Bone marrow (tissue), 2 donors: ENCODE results near the gene MALSU1.
A peak's percentile ranks its signal among the peaks of the same experiment; 100 is the strongest.

Experiments used
- DNase-seq, 2 donors: peaks; one replicate each; lab custom pipeline; 2025; lab: John Stamatoyannopoulos, UW

MALSU1 gene

GRCh38 chr7:23298885-23299769, at the start of gene MALSU1:
Gene MALSU1 (plus strand): TSS chr7:23299339. CDS start chr7:23299353, 14 bp downstream.
- peak; percentile 87 to 98 for DNase-seq

- DNase-seq: no peak
These were observed 49.7 kb upstream of the MALSU1 start for GRCh38 chr7:23249486-23249885.

- DNase-seq: no peak
These were observed 45.0 kb upstream of the MALSU1 start for GRCh38 chr7:23254051-23254681.

- no peak for DNase-seq
These were observed 42.4 kb upstream of the MALSU1 start for GRCh38 chr7:23256731-23257130.

- DNase-seq: no peak
These were observed 38.8 kb upstream of the MALSU1 start for GRCh38 chr7:23260371-23260770.

GRCh38 chr7:23261843-23262452, 37.2 kb upstream of the MALSU1 start:
- peak; percentile 5 to 18 for DNase-seq

GRCh38 chr7:23264916-23265458, 34.2 kb upstream of the MALSU1 start:
- DNase-seq: no peak

- DNase-seq: no peak
These were observed 32.2 kb upstream of the MALSU1 start for GRCh38 chr7:23266918-23267317.

- no peak for DNase-seq
These were observed 31.8 kb upstream of the MALSU1 start for GRCh38 chr7:23267357-23267756.

GRCh38 chr7:23268167-23268566, 31.0 kb upstream of the MALSU1 start:
- DNase-seq: no peak

- DNase-seq: no peak
These were observed 30.4 kb upstream of the MALSU1 start for GRCh38 chr7:23268746-23269145.

GRCh38 chr7:23272275-23272674, 26.9 kb upstream of the MALSU1 start:
- no peak for DNase-seq

- DNase-seq: peak; percentile 29 to 59
These were observed 26.0 kb upstream of the MALSU1 start for GRCh38 chr7:23273141-23273599.

GRCh38 chr7:23275912-23276311, 23.2 kb upstream of the MALSU1 start:
- no peak for DNase-seq

GRCh38 chr7:23276376-23276775, 22.8 kb upstream of the MALSU1 start:
- no peak for DNase-seq

GRCh38 chr7:23276947-23277346, 22.2 kb upstream of the MALSU1 start:
- DNase-seq: no peak

GRCh38 chr7:23277359-23277989, 21.7 kb upstream of the MALSU1 start:
- peak in 1 of 2 donors; percentile 72 for DNase-seq

- no peak for DNase-seq
These were observed 19.2 kb upstream of the MALSU1 start for GRCh38 chr7:23279819-23280525.

GRCh38 chr7:23283086-23283485, 16.1 kb upstream of the MALSU1 start:
- DNase-seq: no peak

- no peak for DNase-seq
These were observed 14.3 kb upstream of the MALSU1 start for GRCh38 chr7:23284871-23285270.
